Effector memory CD8-positive, alpha-beta T cell (primary cell): ENCODE data around the gene R3HDM1.
"Not testable (repeated sequence)": the region's sequence is repeated elsewhere in the genome, so short reads cannot be mapped to it uniquely, and the experiment has no call there.

Source experiments
- ATAC-seq: fragments of 150-1000 bp; cut with Tn5 transposase; replicated peaks from 2 replicates; pipeline ENCODE4 v1.10.0; 2021; ENCODE audit warnings: mild to moderate bottlenecking, moderate library complexity
- DNase-seq, 3 experiments: peaks; one replicate each; pipeline ENCODE4 v3.0.0; 2021
- H3K27ac Mint-ChIP-seq, 2 donors: one replicate each; pipeline ENCODE4 v1.8.0; 2022; ENCODE audit warnings: mild to moderate bottlenecking in 2 of 2, mixed read lengths in 2 of 2, moderate library complexity in 2 of 2
- H3K27me3 Mint-ChIP-seq, 2 donors: one replicate each; pipeline ENCODE4 v1.8.0; 2022; ENCODE audit warnings: mixed read lengths in 2 of 2
- H3K36me3 Mint-ChIP-seq: one replicate; pipeline ENCODE4 v1.8.0; 2022; ENCODE audit warnings: mild to moderate bottlenecking, moderate library complexity, mixed read lengths; ENCODE audit not compliant: insufficient read depth
- H3K4me1 Mint-ChIP-seq, 2 donors: one replicate each; pipeline ENCODE4 v1.8.0; 2022; ENCODE audit warnings: low read depth in 2 of 2, mixed read lengths in 2 of 2
- H3K4me3 Mint-ChIP-seq, 2 donors: one replicate each; pipeline ENCODE4 v1.8.0; 2022; ENCODE audit warnings: mild to moderate bottlenecking in 2 of 2, mixed read lengths in 2 of 2, moderate library complexity in 2 of 2
- H3K9me3 Mint-ChIP-seq, 2 donors: one replicate each; pipeline ENCODE4 v1.8.0; 2022; ENCODE audit warnings: mixed read lengths in 2 of 2
- total RNA-seq, 9 experiments: gene quantifications; one replicate each; lab custom pipeline; 2026; lab: John Stamatoyannopoulos, UW

R3HDM1 gene
- 22.3 to 55.0 (median 29.6) reads per million in 9 experiments for total RNA-seq

DNA sequence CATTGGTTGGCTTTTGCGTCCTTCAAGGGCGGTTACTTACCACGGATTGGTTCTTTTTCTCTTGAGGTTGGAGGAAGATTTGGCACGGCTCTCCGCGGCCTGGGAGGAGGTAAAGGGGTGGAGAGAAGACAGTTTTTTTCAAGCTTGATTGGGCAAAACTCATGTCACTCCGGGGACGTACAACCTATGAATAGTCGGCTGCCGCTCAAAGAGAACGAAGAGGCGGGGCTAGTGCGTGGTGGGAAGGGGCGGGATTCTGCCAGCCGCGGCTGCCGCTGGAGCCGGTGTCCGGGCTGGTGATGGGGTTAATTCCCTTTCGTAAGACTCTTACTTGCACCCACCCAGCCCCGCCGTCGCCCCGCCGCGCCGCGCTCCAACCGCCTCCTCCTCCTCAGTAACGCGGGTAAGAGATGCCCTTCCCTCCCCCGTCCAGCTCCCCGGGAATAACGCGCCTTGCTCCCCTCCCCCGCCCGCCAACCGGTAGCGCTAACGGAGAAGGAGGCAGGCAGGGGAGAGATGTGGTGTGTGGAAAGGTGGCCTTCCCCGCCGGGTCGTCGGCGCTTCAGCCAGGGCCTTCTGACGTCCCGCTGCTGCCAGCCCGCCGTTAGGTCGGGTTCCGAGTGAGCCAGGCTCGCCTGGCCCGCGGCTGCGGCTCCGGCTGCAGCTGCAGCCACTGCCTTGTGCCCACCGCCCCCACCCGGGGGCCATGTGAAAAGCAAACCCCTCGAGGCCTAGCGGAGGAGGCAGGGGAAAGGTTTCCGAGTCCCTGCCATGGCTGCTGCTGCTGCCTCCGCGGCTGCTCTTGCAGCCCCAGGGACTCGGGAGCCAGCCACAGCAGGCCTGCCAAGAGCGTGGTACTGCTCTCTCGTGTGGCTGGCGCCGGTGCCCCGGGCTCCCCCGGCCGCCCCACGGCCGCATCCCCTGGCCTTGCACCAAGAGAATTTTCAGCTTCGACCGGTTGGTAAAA, at the start of gene R3HDM1:
TSS of gene R3HDM1 (plus strand) at position 254 of the 967 bp plus-strand sequence. CDS start 73,362 bp downstream, outside the sequence.
- Mint-ChIP-seq H3K4me3 (no peak within 1 kb of the TSS), H3K36me3 (peaks cover 3% of the 10 kb centered on the region), H3K4me1 (peaks cover 6 to 13% of the 10 kb centered on the region in 2 donors), H3K9me3 (no peaks in the 10 kb centered on the region), H3K27ac (no peak within 1 kb of the TSS), H3K27me3 (no peaks in the 10 kb centered on the region)
- DNase-seq (peak; percentile 95 to 97 (median 95)), ATAC-seq (peak; percentile 77)

GRCh38 chr2:135485441-135485840, 45.8 kb upstream of the R3HDM1 start:
- H3K9me3 Mint-ChIP-seq, result peaks cover 0 to 9% of the 10 kb centered on the region in 2 donors
- no peak for DNase-seq
- no peak for ATAC-seq
- H3K4me3 Mint-ChIP-seq, result no peak overlapping the region
- no peaks in the 10 kb centered on the region for H3K4me1 Mint-ChIP-seq
- H3K36me3 Mint-ChIP-seq, result no peaks in the 10 kb centered on the region
- no peaks in the 10 kb centered on the region for H3K27me3 Mint-ChIP-seq
- no peak overlapping the region for H3K27ac Mint-ChIP-seq

DNA sequence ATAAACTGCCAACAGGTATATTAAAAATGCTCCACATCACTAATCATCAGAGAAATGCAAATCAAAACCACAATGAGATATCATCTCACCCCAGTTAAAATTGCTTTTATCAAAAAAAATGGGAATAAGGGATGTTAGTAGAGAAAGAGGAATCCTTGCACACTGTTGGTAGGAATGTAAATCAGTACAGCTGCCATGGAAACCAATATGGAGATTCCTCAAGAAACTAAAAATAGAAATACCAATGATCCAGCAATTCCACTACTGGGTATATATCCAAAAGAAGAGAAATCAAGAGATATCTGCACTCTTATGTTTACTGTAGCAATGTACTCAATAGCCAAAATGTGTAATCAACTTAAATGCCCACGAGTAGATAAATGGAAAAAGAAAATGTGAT, 40.9 kb upstream of the R3HDM1 start:
- H3K9me3 Mint-ChIP-seq, result peaks cover 4 to 9% of the 10 kb centered on the region in 2 donors
- DNase-seq (no peak), ATAC-seq (no peak)
- H3K27ac Mint-ChIP-seq, result no peak overlapping the region
- no peaks in the 10 kb centered on the region for H3K4me1 Mint-ChIP-seq
- H3K36me3 Mint-ChIP-seq, result no peaks in the 10 kb centered on the region
- H3K27me3 Mint-ChIP-seq, result no peaks in the 10 kb centered on the region
- H3K4me3 Mint-ChIP-seq, result no peak overlapping the region

DNA sequence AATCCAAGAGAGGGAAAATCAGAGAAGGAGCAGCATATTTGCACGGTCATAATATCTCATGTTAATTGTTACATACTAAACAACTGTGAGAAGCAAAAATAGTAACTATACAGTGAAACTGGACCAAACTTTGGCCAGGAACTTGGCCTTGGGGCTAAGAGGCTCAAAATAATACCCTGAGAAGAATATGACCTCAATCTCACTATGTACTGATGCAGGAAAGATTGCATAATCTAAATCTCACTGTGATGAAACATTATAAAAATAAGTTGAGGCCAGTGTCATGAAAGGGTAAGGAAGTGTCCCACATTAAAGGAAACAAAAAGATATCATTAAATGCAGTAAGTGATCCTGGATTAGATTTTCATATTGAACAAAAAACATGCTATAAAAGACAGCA, 36.8 kb upstream of the R3HDM1 start:
- no peak for DNase-seq

DNA sequence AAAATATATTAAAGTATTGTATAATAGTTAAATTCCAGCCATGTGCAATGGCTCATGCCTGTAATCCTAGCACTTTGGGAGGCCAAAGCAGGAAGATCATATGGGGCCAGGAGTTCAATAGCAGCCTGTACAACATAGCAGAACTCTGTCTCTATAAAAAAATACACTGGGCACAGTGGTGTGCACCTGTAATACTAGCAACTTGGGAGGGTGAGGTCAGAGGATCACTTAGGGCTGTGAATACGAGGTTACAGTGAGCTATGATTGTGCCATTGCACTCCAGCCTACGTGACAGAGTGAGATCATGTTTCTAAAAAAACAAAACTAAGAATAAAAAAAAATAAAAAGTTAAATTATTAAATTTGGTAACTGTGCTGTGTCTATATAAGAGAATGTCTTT, 36.4 kb upstream of the R3HDM1 start:
- Mint-ChIP-seq H3K27me3 (no peaks in the 10 kb centered on the region), H3K36me3 (no peaks in the 10 kb centered on the region), H3K27ac (no peak overlapping the region), H3K4me1 (no peaks in the 10 kb centered on the region), H3K4me3 (no peak overlapping the region), H3K9me3 (peaks cover 9 to 10% of the 10 kb centered on the region in 2 donors)
- ATAC-seq (no peak), DNase-seq (no peak)

More for the DNA sequence above, 36.8 kb upstream of the R3HDM1 start:
- no peaks in the 10 kb centered on the region for H3K36me3 Mint-ChIP-seq
- no peaks in the 10 kb centered on the region for H3K27me3 Mint-ChIP-seq
- no peaks in the 10 kb centered on the region for H3K4me1 Mint-ChIP-seq
- no peak overlapping the region for H3K4me3 Mint-ChIP-seq
- ATAC-seq, result no peak
- no peak overlapping the region for H3K27ac Mint-ChIP-seq
- H3K9me3 Mint-ChIP-seq, result peaks cover 9 to 12% of the 10 kb centered on the region in 2 donors

GRCh38 chr2:135498588-135498987, 32.7 kb upstream of the R3HDM1 start:
- not testable (repeated sequence) for H3K27me3 Mint-ChIP-seq

GRCh38 chr2:135504811-135505210, 26.5 kb upstream of the R3HDM1 start:
- Mint-ChIP-seq H3K27me3 (no peaks in the 10 kb centered on the region), H3K4me1 (no peaks in the 10 kb centered on the region), H3K4me3 (no peak overlapping the region), H3K36me3 (no peaks in the 10 kb centered on the region), H3K27ac (no peak overlapping the region), H3K9me3 (peaks cover 0 to 2% of the 10 kb centered on the region in 2 donors)
- no peak for DNase-seq
- no peak for ATAC-seq

More at GRCh38 chr2:135498588-135498987, 32.7 kb upstream of the R3HDM1 start:
- not testable (repeated sequence) for DNase-seq, H3K36me3 Mint-ChIP-seq, H3K4me3 Mint-ChIP-seq, ATAC-seq, H3K4me1 Mint-ChIP-seq, H3K27ac Mint-ChIP-seq
- peaks cover 9 to 10% of the 10 kb centered on the region in 2 donors for H3K9me3 Mint-ChIP-seq

- Mint-ChIP-seq H3K9me3 (no peaks in the 10 kb centered on the region), H3K4me3 (no peak overlapping the region), H3K27ac (no peak overlapping the region), H3K36me3 (no peaks in the 10 kb centered on the region), H3K27me3 (no peaks in the 10 kb centered on the region), H3K4me1 (peaks cover 2 to 4% of the 10 kb centered on the region in 2 donors)
- no peak for DNase-seq
- ATAC-seq, result no peak
Observed at GRCh38 chr2:135510577-135510976, 20.7 kb upstream of the R3HDM1 start.

DNA sequence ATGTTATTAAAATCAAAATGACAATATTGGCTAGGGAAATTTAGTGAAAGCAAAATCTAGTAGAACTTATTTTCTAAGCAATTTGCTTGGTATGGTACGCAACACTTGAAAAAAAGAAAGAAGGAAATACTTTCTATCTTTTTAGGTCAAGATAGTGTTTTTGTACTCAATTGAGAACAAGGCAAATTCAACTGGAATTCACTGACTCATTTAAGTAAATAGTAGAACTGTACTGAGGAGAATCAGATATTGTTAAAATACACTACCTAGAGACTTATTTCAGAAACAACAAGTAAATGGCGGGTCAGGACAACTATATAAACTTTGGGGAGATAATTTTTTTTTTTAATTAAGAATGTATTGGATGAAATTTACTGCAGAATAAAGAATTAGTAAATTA, 19.2 kb upstream of the R3HDM1 start:
- Mint-ChIP-seq H3K4me3 (no peak overlapping the region), H3K27ac (no peak overlapping the region), H3K9me3 (no peaks in the 10 kb centered on the region), H3K4me1 (peaks cover 2 to 4% of the 10 kb centered on the region in 2 donors), H3K27me3 (no peaks in the 10 kb centered on the region), H3K36me3 (no peaks in the 10 kb centered on the region)
- ATAC-seq, result no peak
- no peak for DNase-seq

DNA sequence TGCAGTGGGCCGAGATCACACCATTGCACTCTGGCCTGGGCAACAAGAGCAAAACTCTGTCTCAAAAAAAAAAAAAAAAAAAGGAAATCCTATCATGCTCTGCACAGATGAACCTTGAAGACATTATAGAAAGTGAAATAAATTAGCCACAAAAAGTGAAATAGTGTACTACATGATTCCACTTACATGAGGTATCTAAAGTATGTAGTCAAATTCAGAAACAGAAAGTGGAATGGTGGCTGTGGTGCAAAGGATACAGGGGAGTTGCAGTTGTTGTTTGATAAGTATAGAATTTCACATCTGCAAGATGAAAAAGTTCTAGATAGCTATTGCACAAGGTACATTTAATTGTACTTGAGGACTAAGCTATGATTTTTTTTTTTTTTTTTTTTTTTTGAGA, 5.5 kb upstream of the R3HDM1 start:
- Mint-ChIP-seq H3K9me3 (no peaks in the 10 kb centered on the region), H3K36me3 (no peaks in the 10 kb centered on the region), H3K27ac (no peak overlapping the region), H3K4me1 (no peaks in the 10 kb centered on the region), H3K4me3 (no peak overlapping the region), H3K27me3 (no peaks in the 10 kb centered on the region)
- ATAC-seq (no peak), DNase-seq (no peak)

- Mint-ChIP-seq H3K4me1 (peaks cover 5 to 6% of the 10 kb centered on the region in 2 donors), H3K9me3 (no peaks in the 10 kb centered on the region), H3K27me3 (no peaks in the 10 kb centered on the region), H3K36me3 (no peaks in the 10 kb centered on the region), H3K27ac (no peak overlapping the region), H3K4me3 (no peak overlapping the region)
- ATAC-seq (no peak), DNase-seq (no peak)
Observed at GRCh38 chr2:135528006-135528405, 3.3 kb upstream of the R3HDM1 start.

GRCh38 chr2:135530313-135531230, 712 bp upstream of the R3HDM1 start, which contains the start of gene ZRANB3:
Gene ZRANB3, minus strand, starts transcription at chr2:135531218.
- no peaks in the 10 kb centered on the region for H3K36me3 Mint-ChIP-seq
- no peaks in the 10 kb centered on the region for H3K9me3 Mint-ChIP-seq
- no peak within 1 kb of the TSS for H3K27ac Mint-ChIP-seq
- no peaks in the 10 kb centered on the region for H3K27me3 Mint-ChIP-seq
- ATAC-seq (peak; percentile 73), DNase-seq (peak; percentile 91 to 94 (median 92))
- no peak within 1 kb of the TSS for H3K4me3 Mint-ChIP-seq
- peaks cover 6 to 13% of the 10 kb centered on the region in 2 donors for H3K4me1 Mint-ChIP-seq

- Mint-ChIP-seq H3K4me3 (peak overlapping the region in 1 of 2 donors; percentile 14), H3K27ac (no peak overlapping the region), H3K9me3 (no peaks in the 10 kb centered on the region), H3K27me3 (no peaks in the 10 kb centered on the region), H3K4me1 (peaks cover 6 to 13% of the 10 kb centered on the region in 2 donors), H3K36me3 (peaks cover 3% of the 10 kb centered on the region)
- ATAC-seq, result no peak
- DNase-seq, result no peak
Observed at GRCh38 chr2:135532581-135532980, 1.3 kb downstream of the R3HDM1 start.
